H1 (cell line): Measurements from ENCODE around the gene GPR179.

Experiments
- EP300 ChIP-seq, 2 experiments: IDR thresholded peaks; 1 replicate in 1 of 2; 2 replicates in 1 of 2; pipeline ENCODE4 v1.6.1; 2011 to 2012; ENCODE audit warnings: low read depth in 2 of 2, low read length in 2 of 2, mild to moderate bottlenecking in 2 of 2, borderline replicate concordance in 1 of 2, inconsistent platforms in 1 of 2, moderate library complexity in 1 of 2
- MAX ChIP-seq: IDR thresholded peaks from 2 replicates; pipeline ENCODE4 v1.6.1; 2012; ENCODE audit warnings: inconsistent platforms
- POLR2AphosphoS5 ChIP-seq: IDR thresholded peaks from 2 replicates; pipeline ENCODE4 v1.6.1; 2011; ENCODE audit warnings: low read depth, low read length
- TAF1 ChIP-seq: IDR thresholded peaks from 2 replicates; pipeline ENCODE4 v1.6.1; 2011; ENCODE audit warnings: mild to moderate bottlenecking, low read depth, low read length
- TF ChIP-seq, protein P1 (sequence below), 3 experiments: IDR thresholded peaks; 1 replicate in 2 of 3; 2 replicates in 1 of 3; pipeline versions ENCODE4 v1.5.1 to v1.6.1; 2011; ENCODE audit warnings: low read length in 3 of 3, mild to moderate bottlenecking in 3 of 3, inconsistent platforms in 2 of 3, low read depth in 1 of 3, moderate library complexity in 1 of 3; ENCODE audit not compliant: insufficient read depth in 1 of 3; ENCODE audit errors: control extremely low read depth in 1 of 3

GRCh38 chr17:38327936-38328335 lies 15.8 kb downstream of the GPR179 start:
- TF ChIP-seq POLR2AphosphoS5, result no peak
- no peak for TF ChIP-seq TAF1
- no peak for TF ChIP-seq EP300 (IDR thresholded peaks at IDR 0.05; ENCODE audit: borderline replicate concordance in 1 of 2, low read depth in 2 of 2, low read length in 2 of 2)
- TF ChIP-seq, protein P1, sequence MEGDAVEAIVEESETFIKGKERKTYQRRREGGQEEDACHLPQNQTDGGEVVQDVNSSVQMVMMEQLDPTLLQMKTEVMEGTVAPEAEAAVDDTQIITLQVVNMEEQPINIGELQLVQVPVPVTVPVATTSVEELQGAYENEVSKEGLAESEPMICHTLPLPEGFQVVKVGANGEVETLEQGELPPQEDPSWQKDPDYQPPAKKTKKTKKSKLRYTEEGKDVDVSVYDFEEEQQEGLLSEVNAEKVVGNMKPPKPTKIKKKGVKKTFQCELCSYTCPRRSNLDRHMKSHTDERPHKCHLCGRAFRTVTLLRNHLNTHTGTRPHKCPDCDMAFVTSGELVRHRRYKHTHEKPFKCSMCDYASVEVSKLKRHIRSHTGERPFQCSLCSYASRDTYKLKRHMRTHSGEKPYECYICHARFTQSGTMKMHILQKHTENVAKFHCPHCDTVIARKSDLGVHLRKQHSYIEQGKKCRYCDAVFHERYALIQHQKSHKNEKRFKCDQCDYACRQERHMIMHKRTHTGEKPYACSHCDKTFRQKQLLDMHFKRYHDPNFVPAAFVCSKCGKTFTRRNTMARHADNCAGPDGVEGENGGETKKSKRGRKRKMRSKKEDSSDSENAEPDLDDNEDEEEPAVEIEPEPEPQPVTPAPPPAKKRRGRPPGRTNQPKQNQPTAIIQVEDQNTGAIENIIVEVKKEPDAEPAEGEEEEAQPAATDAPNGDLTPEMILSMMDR (IDR thresholded peaks at IDR 0.05; ENCODE audit: control extremely low read depth in 1 of 3, insufficient read depth in 1 of 3, low read depth in 1 of 3, low read length in 3 of 3), result no peak
- no peak for TF ChIP-seq MAX
